ENCODE data around the gene ANXA8.

The ANXA8 gene

GRCh38 chr10:47447209-47447608 is 36.7 kb downstream of the ANXA8 start:
- no peak for DNase-seq

GRCh38 chr10:47445720-47446119 is 38.2 kb downstream of the ANXA8 start:
- DNase-seq, result no peak

GRCh38 chr10:47444047-47444446 is 39.9 kb downstream of the ANXA8 start:
- no peak for DNase-seq

- no peak for DNase-seq
Observed at GRCh38 chr10:47443145-47443544, 40.8 kb downstream of the ANXA8 start.

- DNase-seq, result no peak
Observed at GRCh38 chr10:47442351-47442750, 41.6 kb downstream of the ANXA8 start.

GRCh38 chr10:47441938-47442337 is 42.0 kb downstream of the ANXA8 start:
- DNase-seq, result no peak

GRCh38 chr10:47440207-47440606 is 43.7 kb downstream of the ANXA8 start:
- no peak for DNase-seq

GRCh38 chr10:47438857-47439474 is 44.9 kb downstream of the ANXA8 start:
- no peak for DNase-seq

GRCh38 chr10:47435081-47435480 is 48.8 kb downstream of the ANXA8 start:
- DNase-seq, result no peak

- no peak for DNase-seq
Observed at GRCh38 chr10:47425813-47426419, 58.0 kb downstream of the ANXA8 start.

GRCh38 chr10:47424231-47424630 is 59.7 kb downstream of the ANXA8 start:
- no peak for DNase-seq

GRCh38 chr10:47423476-47423875 is 60.4 kb downstream of the ANXA8 start:
- DNase-seq, result no peak

GRCh38 chr10:47421057-47421952 is 62.6 kb downstream of the ANXA8 start:
- DNase-seq, result no peak

GRCh38 chr10:47420305-47421056 is 63.4 kb downstream of the ANXA8 start:
- no peak for DNase-seq

- no peak for DNase-seq
Observed at GRCh38 chr10:47419421-47419820, 64.5 kb downstream of the ANXA8 start.

GRCh38 chr10:47418966-47419365 is 64.9 kb downstream of the ANXA8 start:
- DNase-seq, result no peak

- DNase-seq, result no peak
Observed at GRCh38 chr10:47418321-47418720, 65.6 kb downstream of the ANXA8 start.

All from stimulated activated CD4-positive, alpha-beta T cell treated with anti-CD3 and anti-CD28 coated beads, Interleukin-4, amount 100 ng/mL, for 24 hours (primary cell).